ENCODE measurements around the gene GNAS-AS1.
"Not testable (repeated sequence)": the region's sequence is repeated elsewhere in the genome, so short reads cannot be mapped to it uniquely, and the experiment has no call there.

GNAS-AS1 gene

GRCh38 chr20:58835231-58835630 is 15.5 kb downstream of the GNAS-AS1 start:
- DNase-seq (ENCODE audit: low read depth in 2 of 2) = no peak

- DNase-seq (ENCODE audit: low read depth in 2 of 2) = no peak
Measured at GRCh38 chr20:58833921-58834320, 16.8 kb downstream of the GNAS-AS1 start.

- DNase-seq (ENCODE audit: low read depth in 2 of 2) = no peak
Measured at GRCh38 chr20:58832457-58832856, 18.2 kb downstream of the GNAS-AS1 start.

GRCh38 chr20:58829531-58829941 is 21.2 kb downstream of the GNAS-AS1 start:
- no peak for DNase-seq (ENCODE audit: low read depth in 2 of 2)

- not testable (repeated sequence) for DNase-seq (ENCODE audit: low read depth in 2 of 2)
Measured at GRCh38 chr20:58828804-58829203, 21.9 kb downstream of the GNAS-AS1 start.

- no peak for DNase-seq (ENCODE audit: low read depth in 2 of 2)
Measured at GRCh38 chr20:58828136-58828535, 22.6 kb downstream of the GNAS-AS1 start.

GRCh38 chr20:58826271-58826670 is 24.4 kb downstream of the GNAS-AS1 start:
- DNase-seq (ENCODE audit: low read depth in 2 of 2) = no peak

- DNase-seq (ENCODE audit: low read depth in 2 of 2) = no peak
Measured at GRCh38 chr20:58825450-58825849, 25.3 kb downstream of the GNAS-AS1 start.

GRCh38 chr20:58824843-58825242 is 25.9 kb downstream of the GNAS-AS1 start:
- no peak for DNase-seq (ENCODE audit: low read depth in 2 of 2)

- no peak for DNase-seq (ENCODE audit: low read depth in 2 of 2)
Measured at GRCh38 chr20:58822748-58823730, 27.7 kb downstream of the GNAS-AS1 start.

GRCh38 chr20:58822149-58822548 is 28.6 kb downstream of the GNAS-AS1 start:
- no peak for DNase-seq (ENCODE audit: low read depth in 2 of 2)

- not testable (repeated sequence) for DNase-seq (ENCODE audit: low read depth in 2 of 2)
Measured at GRCh38 chr20:58820515-58820914, 30.2 kb downstream of the GNAS-AS1 start.

- DNase-seq (ENCODE audit: low read depth in 2 of 2) = no peak
Measured at GRCh38 chr20:58819921-58820320, 30.8 kb downstream of the GNAS-AS1 start.

GRCh38 chr20:58818586-58819285 is 32.0 kb downstream of the GNAS-AS1 start:
- DNase-seq (ENCODE audit: low read depth in 2 of 2) = peak; percentile 89 to 90

- no peak for DNase-seq (ENCODE audit: low read depth in 2 of 2)
Measured at GRCh38 chr20:58817748-58818147, 33.0 kb downstream of the GNAS-AS1 start.

- no peak for DNase-seq (ENCODE audit: low read depth in 2 of 2)
Measured at GRCh38 chr20:58816957-58817651, 33.6 kb downstream of the GNAS-AS1 start.

- DNase-seq (ENCODE audit: low read depth in 2 of 2) = no peak
Measured at GRCh38 chr20:58816051-58816450, 34.7 kb downstream of the GNAS-AS1 start.

GRCh38 chr20:58815448-58815847 is 35.3 kb downstream of the GNAS-AS1 start:
- DNase-seq (ENCODE audit: low read depth in 2 of 2) = no peak

- DNase-seq (ENCODE audit: low read depth in 2 of 2) = no peak
Measured at GRCh38 chr20:58813369-58813768, 37.3 kb downstream of the GNAS-AS1 start.

GRCh38 chr20:58811334-58811733 is 39.4 kb downstream of the GNAS-AS1 start:
- DNase-seq (ENCODE audit: low read depth in 2 of 2) = no peak

- DNase-seq (ENCODE audit: low read depth in 2 of 2) = no peak
Measured at GRCh38 chr20:58810879-58811250, 39.8 kb downstream of the GNAS-AS1 start.
